HG03342 (cell line): ENCODE measurements around the gene BCAP31.
A peak's percentile ranks its signal among the peaks of the same experiment; 100 is the strongest.
"Not testable (repeated sequence)": the region's sequence is repeated elsewhere in the genome, so short reads cannot be mapped to it uniquely, and the experiment has no call there.

ENCODE experiments used
- ATAC-seq: cut with Tn5 transposase; IDR thresholded peaks from one replicate; pipeline ENCODE4 v1.9.1; 2021; ENCODE audit warnings: mild to moderate bottlenecking, moderate library complexity; ENCODE audit not compliant: unreplicated experiment

Gene BCAP31

GRCh38 chrX:153685156-153685536 lies 39.0 kb downstream of the BCAP31 start:
- no peak for ATAC-seq

DNA sequence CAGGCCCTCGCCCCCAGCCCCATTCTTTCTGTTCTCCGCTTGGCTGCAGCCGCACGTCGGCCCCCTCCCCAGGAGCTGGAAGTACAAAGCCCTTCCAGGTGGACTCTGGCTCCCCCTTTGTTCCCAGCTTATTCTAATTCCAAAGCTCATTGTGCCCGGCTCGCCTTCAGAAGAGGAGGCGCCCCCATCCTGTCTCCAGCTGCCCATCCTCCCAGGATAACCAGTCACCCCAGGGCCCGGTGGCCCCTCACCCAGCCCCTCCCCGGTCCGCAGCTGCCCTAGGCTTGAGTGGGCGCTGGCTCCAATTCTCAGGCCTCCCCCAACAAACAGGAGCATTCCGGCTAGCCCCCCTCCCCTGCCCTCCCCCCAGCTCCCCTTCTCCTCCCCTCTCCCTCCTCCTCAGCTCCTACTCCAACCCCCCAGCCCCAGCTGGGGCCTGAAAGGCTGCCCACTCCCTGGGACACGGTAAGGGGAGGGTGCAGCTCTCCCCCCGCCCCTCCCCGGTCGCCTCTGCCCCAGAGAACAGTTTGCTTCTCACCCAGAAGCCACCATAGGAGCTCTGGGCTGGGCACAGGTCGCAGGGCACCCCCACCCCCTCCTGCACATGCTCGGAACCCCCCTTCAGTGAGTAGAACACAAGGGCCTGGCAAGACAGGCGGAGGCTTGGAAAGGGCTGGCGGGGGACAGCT lies 39.6 kb downstream of the BCAP31 start:
- ATAC-seq, result no peak

- ATAC-seq, result not testable (repeated sequence)
Observed at GRCh38 chrX:153683486-153683885, 40.7 kb downstream of the BCAP31 start.

DNA sequence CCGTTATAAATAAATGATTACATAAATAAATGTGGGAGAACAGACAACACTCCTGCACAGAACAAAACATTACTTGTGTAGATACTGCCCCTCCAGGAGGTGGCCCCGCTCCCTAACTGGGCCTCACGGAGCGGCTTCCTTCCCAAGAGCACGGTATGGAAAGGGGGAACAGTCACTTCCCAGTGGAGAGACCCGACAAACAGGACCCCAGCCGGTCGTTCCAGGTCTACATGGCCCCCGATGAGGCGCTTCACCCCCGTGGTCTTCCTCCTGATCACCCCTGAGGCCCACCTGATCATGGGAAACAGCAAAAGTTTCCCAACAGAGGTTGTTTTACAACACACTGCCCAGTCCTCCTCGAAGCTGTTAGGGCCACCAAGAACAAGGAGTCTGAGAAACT lies 43.0 kb downstream of the BCAP31 start:
- no peak for ATAC-seq

DNA sequence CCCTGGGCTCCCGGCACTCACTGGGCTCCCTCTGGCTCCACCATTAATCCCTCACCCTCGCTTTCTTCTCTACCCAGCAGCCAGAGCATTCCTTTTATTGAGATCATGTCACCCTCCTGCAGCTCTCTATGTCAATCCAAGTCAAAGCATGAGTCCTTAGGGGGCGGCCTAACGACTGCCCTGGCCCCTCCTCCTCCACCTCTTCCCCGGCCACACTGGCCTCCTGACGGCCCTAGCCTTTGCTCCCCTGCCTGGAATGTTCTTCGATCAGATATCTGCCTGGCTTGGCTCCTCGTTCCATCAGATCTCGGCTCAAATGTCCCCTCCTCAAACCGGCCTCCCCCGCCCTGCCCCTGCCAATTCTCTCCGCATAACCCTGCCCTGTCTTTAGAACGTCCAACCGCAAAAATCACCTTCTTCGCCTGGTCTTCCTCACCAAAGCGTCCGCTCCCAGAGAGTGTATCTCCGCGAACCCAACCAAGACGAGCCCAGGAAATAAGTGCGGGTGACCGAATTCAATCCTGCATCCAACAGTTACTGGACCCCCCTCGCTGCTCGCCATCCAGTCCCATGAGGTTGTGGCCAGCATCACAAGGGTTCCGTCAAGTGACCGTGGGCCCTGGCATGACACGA lies 49.9 kb downstream of the BCAP31 start:
- no peak for ATAC-seq

DNA sequence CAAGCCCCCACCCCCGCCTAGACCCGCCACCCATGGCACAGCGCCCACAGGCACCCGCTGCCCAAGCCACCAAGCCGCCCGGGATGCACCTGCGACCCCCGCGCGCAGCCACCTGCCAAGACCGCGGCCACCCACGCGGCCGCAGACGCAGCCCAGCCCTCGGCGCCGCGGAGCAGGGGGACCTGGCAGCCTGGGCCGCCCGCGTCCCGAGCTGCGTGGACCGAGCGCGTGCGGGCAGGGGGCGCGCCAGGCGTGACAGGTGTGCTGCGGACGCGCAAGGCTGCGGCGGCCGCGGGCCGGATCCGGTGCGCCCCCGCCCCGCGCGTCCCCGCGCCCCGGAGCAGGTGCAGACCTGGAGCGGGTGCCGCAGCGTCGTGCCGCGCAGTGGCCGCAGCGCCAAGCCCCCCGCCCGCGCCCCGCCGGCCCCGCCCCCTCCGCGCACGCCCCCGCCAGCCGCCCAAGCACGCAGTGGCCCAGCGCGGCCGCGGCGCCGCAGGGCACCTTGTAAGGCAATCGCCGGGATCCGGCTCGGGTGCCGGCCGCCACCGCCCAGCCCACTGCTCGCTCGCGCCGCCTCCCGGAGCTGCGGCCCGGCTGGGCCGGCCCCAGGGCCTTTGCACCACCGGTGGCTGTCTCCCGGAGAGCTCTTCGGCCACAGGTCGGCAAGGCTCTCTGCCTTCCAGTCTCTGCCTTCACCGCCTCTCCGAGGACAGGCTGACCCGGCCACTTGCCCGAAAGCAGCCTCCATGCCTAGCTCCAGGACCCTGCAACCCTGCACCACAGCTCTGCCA lies 50.6 kb downstream of the BCAP31 start, which contains the start of gene PNCK:
Gene PNCK (minus strand): TSS at position 386 of the 791 bp plus-strand sequence. CDS start 737 bp downstream, outside the sequence.
- ATAC-seq, result no peak

GRCh38 chrX:153672531-153673427 lies 51.4 kb downstream of the BCAP31 start:
- ATAC-seq, result no peak

DNA sequence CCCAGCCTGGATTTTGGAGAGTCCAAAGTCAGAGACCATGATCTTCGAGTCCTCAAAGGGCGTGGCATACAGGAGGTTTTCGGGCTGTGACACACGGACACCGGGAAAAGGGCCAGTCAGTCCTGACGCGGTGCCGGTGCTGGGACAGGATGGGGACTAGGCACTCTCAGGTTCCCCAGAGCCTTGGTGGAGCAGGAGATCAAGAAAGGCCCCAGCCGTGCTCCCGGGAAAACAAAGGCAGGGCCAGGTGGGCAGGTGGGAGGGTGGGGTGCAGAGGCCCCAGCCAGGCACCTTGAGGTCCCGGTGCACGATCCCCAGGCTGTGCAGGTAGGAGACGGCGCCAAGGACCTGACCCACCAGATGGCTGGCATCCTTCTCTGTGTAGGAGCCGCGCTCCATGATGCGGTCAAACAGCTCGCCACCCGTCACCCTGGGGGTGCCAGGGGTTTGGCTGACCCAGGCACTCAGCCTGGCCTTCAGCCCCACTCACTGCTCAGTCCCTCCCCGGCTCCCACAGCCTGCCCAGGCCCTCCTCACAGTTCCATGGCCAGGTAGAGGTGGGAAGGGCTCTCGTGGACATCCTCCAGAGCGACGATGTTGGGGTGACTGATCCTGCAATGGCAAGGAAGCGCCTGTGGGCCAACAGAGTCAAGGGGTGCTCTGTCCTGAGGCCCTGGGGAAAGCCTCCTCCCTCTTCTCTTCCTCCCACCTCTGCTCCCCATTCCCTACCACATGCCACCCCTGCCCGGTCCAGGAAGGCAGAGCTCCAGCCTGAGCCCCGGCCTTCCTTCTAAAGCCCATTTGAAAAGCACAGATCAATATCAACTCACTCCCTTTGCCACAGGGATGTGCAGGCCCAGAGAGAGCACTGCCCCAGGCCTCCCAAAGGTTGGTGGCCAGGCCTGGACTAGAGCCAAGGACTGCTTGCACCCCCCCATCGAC lies 52.3 kb downstream of the BCAP31 start:
- ATAC-seq, result no peak

DNA sequence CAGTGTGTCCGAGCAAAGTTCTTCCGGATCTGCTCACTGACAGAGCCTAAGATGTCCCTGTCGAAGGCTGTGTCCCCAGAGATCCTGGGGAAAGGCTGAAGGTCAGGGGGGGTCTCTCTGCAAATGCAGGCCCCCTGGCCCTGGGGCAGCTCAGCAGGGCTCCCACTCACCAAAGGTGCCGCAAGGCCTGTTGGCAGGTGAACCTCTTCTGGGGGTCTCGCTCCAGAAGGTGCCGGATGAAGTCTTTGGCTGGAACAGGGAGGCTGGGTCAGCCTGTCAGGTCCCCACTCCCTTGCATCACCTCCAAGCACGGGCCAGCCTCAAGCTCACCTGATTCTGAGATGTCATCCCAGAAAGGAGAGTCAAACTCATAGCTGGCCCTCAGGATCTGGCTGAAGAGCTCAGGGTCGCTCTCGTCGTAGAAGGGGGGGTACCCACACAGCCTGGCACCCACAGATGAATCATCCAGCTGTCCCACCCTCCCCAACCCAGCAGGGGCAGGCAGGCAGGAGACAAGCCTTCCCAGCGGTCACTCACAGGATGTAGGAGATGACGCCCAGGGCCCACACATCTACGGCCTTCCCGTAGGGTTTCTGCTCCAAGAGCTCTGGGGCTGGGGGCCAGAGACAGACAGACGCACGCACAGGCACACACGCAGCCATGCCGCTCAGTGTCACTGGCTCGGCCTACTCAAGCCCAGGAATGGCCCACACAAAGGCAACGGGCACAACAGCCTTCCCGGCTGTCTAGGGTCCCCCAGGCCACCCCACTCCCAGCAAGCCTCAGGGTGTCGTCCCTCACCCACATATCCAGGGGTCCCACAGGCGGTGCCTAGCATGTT lies 53.2 kb downstream of the BCAP31 start:
- no peak for ATAC-seq

GRCh38 chrX:153669901-153670731 lies 54.1 kb downstream of the BCAP31 start:
- no peak for ATAC-seq

- ATAC-seq, result no peak
Observed at GRCh38 chrX:153669174-153669890, 54.9 kb downstream of the BCAP31 start.

- no peak for ATAC-seq
Observed at GRCh38 chrX:153668423-153669173, 55.6 kb downstream of the BCAP31 start.

DNA sequence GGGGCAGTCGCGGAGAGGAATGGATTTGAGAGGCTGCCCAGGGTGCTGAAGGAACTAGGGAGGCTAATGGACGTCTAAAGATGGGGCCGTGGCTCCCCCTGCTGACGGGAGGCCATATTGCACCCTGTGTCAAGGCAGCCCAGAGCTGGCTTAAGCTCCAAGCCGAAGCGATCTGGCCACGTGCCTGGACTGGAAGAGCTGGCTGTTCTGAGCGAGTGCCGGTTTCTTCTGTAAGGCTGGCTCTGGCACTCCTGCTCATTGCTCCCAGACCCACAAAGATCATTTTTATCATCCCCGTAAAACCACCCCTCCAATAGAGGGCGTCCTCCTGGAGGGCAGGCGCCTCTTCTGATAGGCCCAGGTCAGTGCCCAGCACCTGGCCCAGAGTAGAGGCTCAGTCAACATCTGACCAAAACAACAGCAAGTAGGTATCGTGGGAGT lies 56.2 kb downstream of the BCAP31 start:
- peak; percentile 66 for ATAC-seq

DNA sequence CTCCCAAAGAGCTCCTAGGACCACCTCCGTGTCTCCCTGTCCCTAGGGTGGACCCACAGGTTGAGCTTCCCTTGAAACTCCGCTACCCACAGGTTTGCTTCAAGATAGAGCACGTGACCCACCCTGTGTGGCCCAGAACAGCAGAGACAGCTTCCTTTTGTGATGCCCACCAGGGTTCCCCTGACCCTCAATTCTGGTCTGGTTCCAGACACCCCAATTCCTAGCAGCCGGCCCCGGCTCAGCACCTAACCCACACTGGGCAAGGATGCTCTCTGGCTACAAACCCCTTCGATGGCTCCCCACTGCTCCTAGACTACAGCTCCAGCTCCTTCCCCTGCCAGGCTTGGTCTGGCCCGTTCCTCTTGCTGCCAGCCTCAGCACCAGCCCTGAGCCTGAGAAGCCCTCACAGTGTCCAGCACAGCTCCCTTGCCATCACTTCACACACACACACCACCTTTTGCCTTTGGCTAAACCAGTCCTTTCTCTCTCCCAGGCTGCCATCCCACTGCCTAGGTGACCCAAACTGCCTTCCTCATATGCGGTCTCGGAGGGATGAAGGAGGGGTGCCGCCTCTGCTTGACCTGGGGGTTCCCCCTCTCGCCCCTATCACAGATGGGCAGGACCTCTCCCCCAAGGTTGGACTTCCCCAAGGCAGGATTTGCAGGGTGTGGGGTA lies 56.8 kb downstream of the BCAP31 start:
- no peak for ATAC-seq

- no peak for ATAC-seq
Observed at GRCh38 chrX:153665726-153666306, 58.4 kb downstream of the BCAP31 start.

DNA sequence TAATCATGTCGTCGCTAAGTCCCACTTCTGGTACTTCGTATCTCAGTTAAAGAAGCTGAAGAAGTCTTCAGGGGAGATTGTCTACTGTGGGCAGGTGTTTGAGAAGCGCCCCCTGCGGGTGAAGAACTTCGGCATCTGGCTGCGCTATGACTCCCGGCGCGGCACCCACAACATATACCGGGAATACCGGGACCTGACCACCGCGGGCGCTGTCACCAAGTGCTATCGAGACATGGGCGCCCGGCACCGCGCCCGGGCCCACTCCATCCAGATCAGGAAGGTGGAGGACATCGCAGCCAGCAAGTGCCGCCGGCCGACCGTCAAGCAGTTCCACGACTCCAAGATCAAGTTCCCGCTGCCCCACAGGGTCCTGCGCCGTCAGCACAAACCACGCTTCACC lies 61.9 kb downstream of the BCAP31 start:
- ATAC-seq, result no peak
